Type B pancreatic cell (in vitro differentiated cells): ENCODE data around the gene MKNK2. TPM values are rescaled to one million over a fixed set of nuclear protein-coding genes. Genes with fewer than 3 reads are reported as not detected.

Experiments used
- DNase-seq: peaks from one replicate; pipeline ENCODE4 v3.0.0; 2021; ENCODE audit warnings: mixed read lengths; ENCODE audit not compliant: unreplicated experiment; ENCODE audit errors: extremely low spot score
- H3K27ac Mint-ChIP-seq: 2 replicates; pipeline ENCODE4 v1.8.0; 2021; ENCODE audit warnings: mild to moderate bottlenecking, mixed read lengths
- H3K27me3 Mint-ChIP-seq: 2 replicates; pipeline ENCODE4 v1.8.0; 2021; ENCODE audit warnings: mixed read lengths
- H3K36me3 Mint-ChIP-seq: 2 replicates; pipeline ENCODE4 v1.8.0; 2021; ENCODE audit warnings: mixed read lengths
- H3K4me1 Mint-ChIP-seq: one replicate; pipeline ENCODE4 v1.8.0; 2021; ENCODE audit warnings: mixed read lengths; ENCODE audit not compliant: unreplicated experiment
- H3K4me3 Mint-ChIP-seq: 2 replicates; pipeline ENCODE4 v1.8.0; 2021; ENCODE audit warnings: mild to moderate bottlenecking, mixed read lengths
- H3K9me3 Mint-ChIP-seq: 2 replicates; pipeline ENCODE4 v1.8.0; 2021; ENCODE audit warnings: mixed read lengths
- total RNA-seq: library from RNA; stranded (reverse); gene quantifications from 2 replicates; pipeline ENCODE4 v1.2.1, GENCODE V29; 2021; ENCODE audit warnings: low replicate concordance
- TF ChIP-seq, protein P1 (sequence below): fragments of 200-600 bp; sonication (generic); conservative IDR thresholded peaks from 2 replicates; pipeline ENCODE4 v1.5.0; 2021; ENCODE audit warnings: antibody characterized with exemption, mild to moderate bottlenecking

The MKNK2 gene
- total RNA-seq, 1 donor from 2014 or later = 118 TPM

- DNase-seq = no peak
- Mint-ChIP-seq H3K9me3 (no peaks in the 10 kb centered on the region), H3K27ac (no peak overlapping the region), H3K4me3 (no peak overlapping the region), H3K27me3 (no peaks in the 10 kb centered on the region), H3K4me1 (no peaks in the 10 kb centered on the region), H3K36me3 (no peaks in the 10 kb centered on the region)
- TF ChIP-seq, protein P1, sequence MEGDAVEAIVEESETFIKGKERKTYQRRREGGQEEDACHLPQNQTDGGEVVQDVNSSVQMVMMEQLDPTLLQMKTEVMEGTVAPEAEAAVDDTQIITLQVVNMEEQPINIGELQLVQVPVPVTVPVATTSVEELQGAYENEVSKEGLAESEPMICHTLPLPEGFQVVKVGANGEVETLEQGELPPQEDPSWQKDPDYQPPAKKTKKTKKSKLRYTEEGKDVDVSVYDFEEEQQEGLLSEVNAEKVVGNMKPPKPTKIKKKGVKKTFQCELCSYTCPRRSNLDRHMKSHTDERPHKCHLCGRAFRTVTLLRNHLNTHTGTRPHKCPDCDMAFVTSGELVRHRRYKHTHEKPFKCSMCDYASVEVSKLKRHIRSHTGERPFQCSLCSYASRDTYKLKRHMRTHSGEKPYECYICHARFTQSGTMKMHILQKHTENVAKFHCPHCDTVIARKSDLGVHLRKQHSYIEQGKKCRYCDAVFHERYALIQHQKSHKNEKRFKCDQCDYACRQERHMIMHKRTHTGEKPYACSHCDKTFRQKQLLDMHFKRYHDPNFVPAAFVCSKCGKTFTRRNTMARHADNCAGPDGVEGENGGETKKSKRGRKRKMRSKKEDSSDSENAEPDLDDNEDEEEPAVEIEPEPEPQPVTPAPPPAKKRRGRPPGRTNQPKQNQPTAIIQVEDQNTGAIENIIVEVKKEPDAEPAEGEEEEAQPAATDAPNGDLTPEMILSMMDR = no peak
Observed at GRCh38 chr19:2021453-2022140, 29.4 kb downstream of the MKNK2 start.

DNA sequence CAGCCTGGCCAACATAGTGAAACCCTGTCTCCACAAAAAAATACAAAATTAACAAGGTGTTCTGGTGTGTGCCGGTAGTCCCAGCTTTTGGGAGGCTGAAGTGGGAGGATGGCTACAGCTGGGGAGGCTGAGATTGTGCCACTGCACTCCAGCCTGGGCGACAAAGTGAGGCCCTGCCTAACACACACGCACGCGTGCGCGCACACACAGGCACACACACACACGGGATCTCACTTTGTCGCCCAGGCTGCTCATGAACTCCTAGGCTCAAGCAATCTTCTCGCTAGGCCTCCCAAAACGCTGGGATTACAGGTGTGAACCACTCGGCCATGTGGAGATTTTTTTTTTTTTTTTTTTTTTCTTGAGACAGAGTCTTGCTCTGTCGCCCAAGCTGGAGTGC lies 32.3 kb downstream of the MKNK2 start:
- no peaks in the 10 kb centered on the region for H3K36me3 Mint-ChIP-seq
- no peaks in the 10 kb centered on the region for H3K27me3 Mint-ChIP-seq
- H3K27ac Mint-ChIP-seq = no peak overlapping the region
- H3K9me3 Mint-ChIP-seq = no peaks in the 10 kb centered on the region
- DNase-seq = no peak
- H3K4me1 Mint-ChIP-seq = no peaks in the 10 kb centered on the region
- TF ChIP-seq, protein P1 = no peak
- no peak overlapping the region for H3K4me3 Mint-ChIP-seq

- H3K4me1 Mint-ChIP-seq = no peaks in the 10 kb centered on the region
- H3K27me3 Mint-ChIP-seq = no peaks in the 10 kb centered on the region
- H3K27ac Mint-ChIP-seq = no peak overlapping the region
- H3K36me3 Mint-ChIP-seq = peaks cover 9% of the 10 kb centered on the region
- H3K9me3 Mint-ChIP-seq = no peaks in the 10 kb centered on the region
- TF ChIP-seq, protein P1 = no peak
- peak overlapping the region; percentile 72 for H3K4me3 Mint-ChIP-seq
- DNase-seq = no peak
Observed at GRCh38 chr19:2016041-2016807, 34.8 kb downstream of the MKNK2 start.

GRCh38 chr19:2015608-2015950 lies 35.5 kb downstream of the MKNK2 start, which contains the start of gene BTBD2:
BTBD2 (minus strand) TSS chr19:2015714; CDS start chr19:2015703, 11 bp downstream.
- Mint-ChIP-seq H3K27me3 (no peaks in the 10 kb centered on the region), H3K36me3 (peaks cover 14% of the 10 kb centered on the region), H3K4me1 (no peaks in the 10 kb centered on the region), H3K4me3 (peak within 1 kb of the TSS; percentile 72), H3K9me3 (no peaks in the 10 kb centered on the region), H3K27ac (no peak within 1 kb of the TSS)
- no peak for DNase-seq
- TF ChIP-seq, protein P1 = no peak

DNA sequence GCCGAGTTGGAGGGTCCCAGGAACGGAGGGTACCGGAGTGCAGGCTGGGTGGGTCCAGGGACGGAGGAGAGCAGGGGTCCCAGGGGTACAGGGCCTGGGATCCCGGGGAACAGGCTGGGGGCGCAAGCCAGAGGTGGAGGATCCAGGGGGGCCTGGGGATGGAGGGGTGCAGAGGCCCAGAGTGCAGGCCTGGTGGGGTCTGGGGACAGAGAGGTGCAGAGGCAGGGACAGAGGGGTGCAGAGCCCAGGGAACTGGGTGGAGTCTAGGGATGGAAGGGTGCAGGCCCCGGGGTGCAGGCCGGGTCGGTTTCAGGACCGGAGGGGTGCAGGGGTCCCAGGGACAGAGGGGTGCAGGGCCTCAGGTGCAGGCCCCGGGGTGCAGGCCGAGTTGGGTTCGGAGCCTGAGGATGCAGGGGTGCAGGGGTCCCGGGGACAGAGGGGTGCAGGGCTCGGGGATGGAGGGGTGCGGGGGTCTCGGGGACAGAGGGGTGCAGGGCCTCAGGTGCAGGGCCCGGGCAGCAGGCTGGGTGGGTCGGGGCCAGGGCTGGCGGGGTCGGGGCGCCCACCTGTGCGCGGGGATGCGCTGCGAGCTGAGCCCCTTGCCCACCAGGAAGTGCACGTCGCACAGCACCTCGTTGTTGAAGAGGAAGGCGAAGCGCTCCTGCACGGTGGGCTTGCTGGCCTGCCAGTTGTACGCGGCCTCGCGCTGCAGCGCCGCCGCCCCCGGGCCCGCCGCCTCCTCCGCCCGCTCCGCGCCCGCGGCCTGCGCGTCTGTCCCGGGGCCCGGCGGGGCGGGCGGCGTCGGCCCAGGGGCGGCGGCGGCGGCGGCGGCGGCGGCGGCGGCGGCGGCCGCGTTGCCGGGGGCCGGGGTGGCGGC lies 36.1 kb downstream of the MKNK2 start:
- Mint-ChIP-seq H3K36me3 (peaks cover 14% of the 10 kb centered on the region), H3K4me1 (no peaks in the 10 kb centered on the region), H3K27ac (no peak overlapping the region), H3K9me3 (no peaks in the 10 kb centered on the region), H3K4me3 (peak overlapping the region; percentile 68), H3K27me3 (no peaks in the 10 kb centered on the region)
- DNase-seq = no peak
- TF ChIP-seq, protein P1 = no peak
